ENCODE results near the gene NFKBIB. TPM values are rescaled to one million over a fixed set of nuclear protein-coding genes. Genes with fewer than 3 reads are reported as not detected.
A peak's percentile ranks its signal among the peaks of the same experiment; 100 is the strongest.

The NFKBIB gene
- total and polyA plus RNA-seq, 2 of the 13 experiments (the other 11 are each of a cell fraction or from before 2014, with no cell fraction given): 8.6 to 14.9 TPM

DNA sequence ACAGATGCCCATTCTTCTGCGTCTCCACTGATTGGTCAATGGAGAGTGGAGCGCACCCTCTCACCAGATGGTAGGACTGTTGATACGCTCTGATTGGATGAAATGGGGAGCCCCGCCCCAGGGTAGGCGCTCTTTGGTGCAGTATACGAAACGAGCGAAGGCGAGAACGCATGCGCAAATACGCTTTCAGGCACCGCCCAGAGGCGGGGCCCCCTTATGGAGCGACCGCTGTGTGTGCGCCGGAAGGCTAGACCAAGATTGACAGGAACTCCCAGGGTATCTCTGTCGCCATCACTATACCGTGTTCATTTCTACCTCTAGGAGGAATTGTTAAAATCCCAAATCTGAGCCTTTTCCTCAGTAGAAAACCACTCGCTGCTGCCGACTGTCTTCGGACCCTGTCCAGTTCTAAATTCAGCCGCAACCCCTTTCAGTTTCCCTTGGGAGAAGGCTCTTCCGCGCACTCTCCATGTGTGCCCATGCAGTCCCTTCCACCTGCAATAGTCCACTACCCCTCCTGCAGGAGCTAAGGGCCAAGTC is 49.3 kb upstream of the NFKBIB start (continued):
- TF ChIP-seq ZNF570 (CRISPR knock-in tag; IDR thresholded peaks at IDR 0.05; ENCODE audit: borderline replicate concordance) (no peak), ELF1 (CRISPR knock-in tag; IDR thresholded peaks at IDR 0.05) (peak; percentile 10; the same call in 1 of the 2 replicates), TBL1XR1 (IDR thresholded peaks at IDR 0.05; ENCODE audit: borderline replicate concordance, low read length, partially characterized antibody) (no peak), ZFP36L2 (CRISPR knock-in tag; IDR thresholded peaks at IDR 0.05) (no peak), ZNF30 (CRISPR knock-in tag; IDR thresholded peaks at IDR 0.05) (no peak), SMYD3 (CRISPR knock-in tag; IDR thresholded peaks at IDR 0.05) (0 out of 2 replicates have a peak, but pooled peaks have one; percentile 14), SRF (IDR thresholded peaks at IDR 0.05; ENCODE audit: low read depth, low read length) (peak; percentile 17; the same call in 1 of the 2 replicates), ZFP1 (CRISPR knock-in tag; IDR thresholded peaks at IDR 0.05) (no peak), ZNF205 (CRISPR knock-in tag; IDR thresholded peaks at IDR 0.05) (no peak), HOXA9 (CRISPR knock-in tag; IDR thresholded peaks at IDR 0.05; ENCODE audit: borderline replicate concordance) (no peak), LCORL (IDR thresholded peaks at IDR 0.05) (no peak), LCORL (CRISPR knock-in tag; IDR thresholded peaks at IDR 0.05) (no peak), ZNF816 (CRISPR knock-in tag; IDR thresholded peaks at IDR 0.05; ENCODE audit: borderline replicate concordance) (no peak), ZNF552 (CRISPR knock-in tag; IDR thresholded peaks at IDR 0.05; ENCODE audit: borderline replicate concordance) (no peak), SRSF9 (IDR thresholded peaks at IDR 0.05; ENCODE audit: borderline replicate concordance, insufficient read depth, low read depth, low read length, poor library complexity, severe bottlenecking) (no peak), TCF7 (IDR thresholded peaks at IDR 0.05; ENCODE audit: low read depth) (no peak), PRMT3 (CRISPR knock-in tag; IDR thresholded peaks at IDR 0.05; ENCODE audit: borderline replicate concordance, low read depth) (no peak), ELF4 (CRISPR knock-in tag; IDR thresholded peaks at IDR 0.05; ENCODE audit: borderline replicate concordance) (no peak), ZNF839 (CRISPR knock-in tag; IDR thresholded peaks at IDR 0.05; ENCODE audit: borderline replicate concordance) (no peak), AGO1 (IDR thresholded peaks at IDR 0.05; ENCODE audit: low read depth, low read length, poor library complexity, severe bottlenecking) (no peak), MEIS2 (CRISPR knock-in tag; IDR thresholded peaks at IDR 0.05) (no peak), ZNF562 (CRISPR knock-in tag; IDR thresholded peaks at IDR 0.05; ENCODE audit: borderline replicate concordance) (no peak)
- TF ChIP-seq, protein P1, sequence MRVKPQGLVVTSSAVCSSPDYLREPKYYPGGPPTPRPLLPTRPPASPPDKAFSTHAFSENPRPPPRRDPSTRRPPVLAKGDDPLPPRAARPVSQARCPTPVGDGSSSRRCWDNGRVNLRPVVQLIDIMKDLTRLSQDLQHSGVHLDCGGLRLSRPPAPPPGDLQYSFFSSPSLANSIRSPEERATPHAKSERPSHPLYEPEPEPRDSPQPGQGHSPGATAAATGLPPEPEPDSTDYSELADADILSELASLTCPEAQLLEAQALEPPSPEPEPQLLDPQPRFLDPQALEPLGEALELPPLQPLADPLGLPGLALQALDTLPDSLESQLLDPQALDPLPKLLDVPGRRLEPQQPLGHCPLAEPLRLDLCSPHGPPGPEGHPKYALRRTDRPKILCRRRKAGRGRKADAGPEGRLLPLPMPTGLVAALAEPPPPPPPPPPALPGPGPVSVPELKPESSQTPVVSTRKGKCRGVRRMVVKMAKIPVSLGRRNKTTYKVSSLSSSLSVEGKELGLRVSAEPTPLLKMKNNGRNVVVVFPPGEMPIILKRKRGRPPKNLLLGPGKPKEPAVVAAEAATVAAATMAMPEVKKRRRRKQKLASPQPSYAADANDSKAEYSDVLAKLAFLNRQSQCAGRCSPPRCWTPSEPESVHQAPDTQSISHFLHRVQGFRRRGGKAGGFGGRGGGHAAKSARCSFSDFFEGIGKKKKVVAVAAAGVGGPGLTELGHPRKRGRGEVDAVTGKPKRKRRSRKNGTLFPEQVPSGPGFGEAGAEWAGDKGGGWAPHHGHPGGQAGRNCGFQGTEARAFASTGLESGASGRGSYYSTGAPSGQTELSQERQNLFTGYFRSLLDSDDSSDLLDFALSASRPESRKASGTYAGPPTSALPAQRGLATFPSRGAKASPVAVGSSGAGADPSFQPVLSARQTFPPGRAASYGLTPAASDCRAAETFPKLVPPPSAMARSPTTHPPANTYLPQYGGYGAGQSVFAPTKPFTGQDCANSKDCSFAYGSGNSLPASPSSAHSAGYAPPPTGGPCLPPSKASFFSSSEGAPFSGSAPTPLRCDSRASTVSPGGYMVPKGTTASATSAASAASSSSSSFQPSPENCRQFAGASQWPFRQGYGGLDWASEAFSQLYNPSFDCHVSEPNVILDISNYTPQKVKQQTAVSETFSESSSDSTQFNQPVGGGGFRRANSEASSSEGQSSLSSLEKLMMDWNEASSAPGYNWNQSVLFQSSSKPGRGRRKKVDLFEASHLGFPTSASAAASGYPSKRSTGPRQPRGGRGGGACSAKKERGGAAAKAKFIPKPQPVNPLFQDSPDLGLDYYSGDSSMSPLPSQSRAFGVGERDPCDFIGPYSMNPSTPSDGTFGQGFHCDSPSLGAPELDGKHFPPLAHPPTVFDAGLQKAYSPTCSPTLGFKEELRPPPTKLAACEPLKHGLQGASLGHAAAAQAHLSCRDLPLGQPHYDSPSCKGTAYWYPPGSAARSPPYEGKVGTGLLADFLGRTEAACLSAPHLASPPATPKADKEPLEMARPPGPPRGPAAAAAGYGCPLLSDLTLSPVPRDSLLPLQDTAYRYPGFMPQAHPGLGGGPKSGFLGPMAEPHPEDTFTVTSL (CRISPR knock-in tag; IDR thresholded peaks at IDR 0.05; ENCODE audit: borderline replicate concordance): no peak
- TF ChIP-seq, protein P2, sequence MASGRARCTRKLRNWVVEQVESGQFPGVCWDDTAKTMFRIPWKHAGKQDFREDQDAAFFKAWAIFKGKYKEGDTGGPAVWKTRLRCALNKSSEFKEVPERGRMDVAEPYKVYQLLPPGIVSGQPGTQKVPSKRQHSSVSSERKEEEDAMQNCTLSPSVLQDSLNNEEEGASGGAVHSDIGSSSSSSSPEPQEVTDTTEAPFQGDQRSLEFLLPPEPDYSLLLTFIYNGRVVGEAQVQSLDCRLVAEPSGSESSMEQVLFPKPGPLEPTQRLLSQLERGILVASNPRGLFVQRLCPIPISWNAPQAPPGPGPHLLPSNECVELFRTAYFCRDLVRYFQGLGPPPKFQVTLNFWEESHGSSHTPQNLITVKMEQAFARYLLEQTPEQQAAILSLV (CRISPR knock-in tag; IDR thresholded peaks at IDR 0.05; ENCODE audit: borderline replicate concordance): no peak
- TF ChIP-seq, protein P3, sequence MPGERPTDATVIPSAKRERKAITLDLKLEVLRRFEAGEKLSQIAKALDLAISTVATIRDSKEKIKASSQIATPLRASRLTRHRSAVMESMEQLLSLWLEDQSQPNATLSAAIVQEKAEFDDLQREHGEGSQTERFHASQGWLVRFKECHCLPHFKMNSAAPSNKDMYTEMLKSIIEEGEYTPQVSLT (CRISPR knock-in tag; IDR thresholded peaks at IDR 0.05; ENCODE audit: borderline replicate concordance, low read depth): no peak
